Activated naive CD8-positive, alpha-beta T cell treated with anti-CD3 and anti-CD28 coated beads, Interleukin-2, amount 50 U/mL, for 24 hours (primary cell): ENCODE measurements around the gene NHLRC4.
A peak's percentile ranks its signal among the peaks of the same experiment; 100 is the strongest.

Experiments
- ATAC-seq: fragments of 150-1000 bp; cut with Tn5 transposase; one replicate; pipeline ENCODE4 v1.10.0; 2021
- DNase-seq: peaks from one replicate; pipeline ENCODE4 v3.0.0; 2021
- H3K27ac Mint-ChIP-seq: one replicate; pipeline ENCODE4 v1.8.0; 2021; ENCODE audit warnings: mild to moderate bottlenecking, mixed read lengths
- H3K27me3 Mint-ChIP-seq: one replicate; pipeline ENCODE4 v1.8.0; 2021; ENCODE audit warnings: mixed read lengths
- H3K36me3 Mint-ChIP-seq: one replicate; pipeline ENCODE4 v1.8.0; 2021; ENCODE audit warnings: low read depth, mixed read lengths
- H3K4me1 Mint-ChIP-seq: one replicate; pipeline ENCODE4 v1.8.0; 2021; ENCODE audit warnings: mixed read lengths
- H3K4me3 Mint-ChIP-seq: one replicate; pipeline ENCODE4 v1.8.0; 2021; ENCODE audit warnings: mild to moderate bottlenecking, moderate library complexity, mixed read lengths
- H3K9me3 Mint-ChIP-seq: one replicate; pipeline ENCODE4 v1.8.0; 2021; ENCODE audit warnings: mixed read lengths

NHLRC4 gene

DNA sequence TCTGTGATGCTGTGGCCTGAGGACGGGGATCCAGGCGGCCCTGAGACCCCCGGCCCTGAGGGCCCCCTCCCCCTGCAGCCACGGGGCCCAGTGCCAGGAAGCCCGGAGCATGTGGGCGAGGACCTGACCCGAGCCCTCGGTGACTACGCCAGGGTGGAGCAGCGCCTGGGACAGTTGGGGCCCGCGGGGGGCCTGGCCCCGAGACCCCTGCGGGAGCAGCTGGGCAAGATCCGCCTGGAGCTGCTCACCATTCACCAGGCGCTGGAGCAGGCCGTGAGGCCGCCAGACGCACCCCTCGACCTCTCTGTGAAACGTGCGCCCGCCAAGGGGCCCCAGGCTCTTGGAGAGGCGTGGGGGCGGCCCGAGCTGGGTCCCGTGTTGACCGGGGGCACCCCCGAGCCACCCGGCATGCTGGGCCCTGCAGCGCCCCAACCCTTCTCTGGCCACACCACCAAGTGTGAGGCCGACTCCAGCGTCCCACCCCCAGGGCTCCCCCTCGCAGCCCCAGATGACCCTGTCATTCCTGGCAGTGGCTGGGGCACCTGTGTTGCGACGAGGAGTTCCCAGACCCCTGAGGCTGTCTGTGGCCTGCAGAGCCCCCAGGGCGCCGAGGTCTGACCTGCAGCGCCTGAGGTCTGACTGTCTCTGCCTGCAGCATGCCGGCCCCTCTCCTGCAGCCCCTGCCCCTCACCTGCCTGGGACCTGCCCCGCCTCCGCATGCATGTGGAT, 2.0 kb upstream of the NHLRC4 start:
- peaks cover 10% of the 10 kb centered on the region for H3K27me3 Mint-ChIP-seq
- H3K4me3 Mint-ChIP-seq: no peak overlapping the region
- peaks cover 18% of the 10 kb centered on the region for H3K4me1 Mint-ChIP-seq
- ATAC-seq (no peak), DNase-seq (no peak)
- H3K36me3 Mint-ChIP-seq: no peaks in the 10 kb centered on the region
- no peak overlapping the region for H3K27ac Mint-ChIP-seq
- no peaks in the 10 kb centered on the region for H3K9me3 Mint-ChIP-seq

DNA sequence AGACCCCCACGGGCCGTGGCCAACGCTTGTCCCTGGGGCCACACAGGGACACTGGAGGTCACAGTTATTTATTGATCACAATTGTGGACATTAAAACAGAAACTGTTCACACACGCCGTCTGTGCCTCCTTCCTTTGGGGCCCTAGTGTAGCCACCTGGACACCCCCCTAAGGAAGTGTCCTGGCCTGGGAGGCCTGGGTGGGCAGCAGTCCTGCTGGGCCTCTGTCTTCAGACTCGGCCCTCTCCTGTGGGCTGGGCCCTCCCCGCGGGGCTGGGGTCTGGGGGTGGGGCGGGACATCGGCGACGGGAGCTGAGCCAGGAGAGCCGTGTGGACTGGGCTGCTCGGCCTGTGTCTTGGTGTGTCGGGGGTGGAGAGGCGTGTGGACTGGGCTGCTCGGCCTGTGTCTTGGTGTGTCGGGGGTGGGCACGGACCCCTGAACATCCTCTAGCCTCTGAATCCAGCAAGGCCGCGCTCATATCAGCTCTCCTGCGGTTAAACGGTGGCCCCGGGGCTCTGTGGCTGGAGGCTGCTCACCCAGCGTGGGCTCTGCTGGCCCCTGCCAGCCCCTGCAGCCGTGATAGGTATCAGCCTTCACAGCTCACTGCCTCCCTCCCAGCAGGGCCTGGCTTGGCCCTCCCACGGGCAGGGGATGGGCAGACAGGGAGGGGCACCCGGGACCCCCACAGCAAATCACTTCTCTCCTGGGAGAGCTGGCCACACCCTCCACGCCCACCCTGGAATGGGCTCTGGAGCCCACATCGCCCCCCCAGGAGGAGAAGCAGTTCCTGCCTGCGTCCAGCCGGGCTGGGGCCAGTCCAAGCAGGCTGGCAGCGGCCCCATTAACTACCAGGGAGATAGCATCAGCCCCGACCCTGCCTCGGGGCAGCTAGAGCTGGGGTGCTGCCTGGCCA, 1.1 kb upstream of the NHLRC4 start:
- no peak for DNase-seq
- no peaks in the 10 kb centered on the region for H3K9me3 Mint-ChIP-seq
- H3K36me3 Mint-ChIP-seq: no peaks in the 10 kb centered on the region
- H3K4me1 Mint-ChIP-seq: peaks cover 18% of the 10 kb centered on the region
- H3K4me3 Mint-ChIP-seq: no peak overlapping the region
- H3K27ac Mint-ChIP-seq: no peak overlapping the region
- ATAC-seq: no peak
- peaks cover 10% of the 10 kb centered on the region for H3K27me3 Mint-ChIP-seq

- Mint-ChIP-seq H3K9me3 (no peaks in the 10 kb centered on the region), H3K4me1 (peaks cover 30% of the 10 kb centered on the region), H3K27ac (peak overlapping the region; percentile 59), H3K27me3 (peaks cover 1% of the 10 kb centered on the region), H3K4me3 (no peak overlapping the region), H3K36me3 (no peaks in the 10 kb centered on the region)
- ATAC-seq: no peak
- no peak for DNase-seq
These were observed 810 bp downstream of the NHLRC4 start for GRCh38 chr16:567373-568256.

- no peaks in the 10 kb centered on the region for H3K27me3 Mint-ChIP-seq
- H3K4me3 Mint-ChIP-seq: peak overlapping the region; percentile 81
- no peaks in the 10 kb centered on the region for H3K9me3 Mint-ChIP-seq
- H3K36me3 Mint-ChIP-seq: no peaks in the 10 kb centered on the region
- ATAC-seq (no peak), DNase-seq (no peak)
- peak overlapping the region; percentile 87 for H3K27ac Mint-ChIP-seq
- H3K4me1 Mint-ChIP-seq: peaks cover 30% of the 10 kb centered on the region
These were observed 1.8 kb downstream of the NHLRC4 start for GRCh38 chr16:568401-569258.

DNA sequence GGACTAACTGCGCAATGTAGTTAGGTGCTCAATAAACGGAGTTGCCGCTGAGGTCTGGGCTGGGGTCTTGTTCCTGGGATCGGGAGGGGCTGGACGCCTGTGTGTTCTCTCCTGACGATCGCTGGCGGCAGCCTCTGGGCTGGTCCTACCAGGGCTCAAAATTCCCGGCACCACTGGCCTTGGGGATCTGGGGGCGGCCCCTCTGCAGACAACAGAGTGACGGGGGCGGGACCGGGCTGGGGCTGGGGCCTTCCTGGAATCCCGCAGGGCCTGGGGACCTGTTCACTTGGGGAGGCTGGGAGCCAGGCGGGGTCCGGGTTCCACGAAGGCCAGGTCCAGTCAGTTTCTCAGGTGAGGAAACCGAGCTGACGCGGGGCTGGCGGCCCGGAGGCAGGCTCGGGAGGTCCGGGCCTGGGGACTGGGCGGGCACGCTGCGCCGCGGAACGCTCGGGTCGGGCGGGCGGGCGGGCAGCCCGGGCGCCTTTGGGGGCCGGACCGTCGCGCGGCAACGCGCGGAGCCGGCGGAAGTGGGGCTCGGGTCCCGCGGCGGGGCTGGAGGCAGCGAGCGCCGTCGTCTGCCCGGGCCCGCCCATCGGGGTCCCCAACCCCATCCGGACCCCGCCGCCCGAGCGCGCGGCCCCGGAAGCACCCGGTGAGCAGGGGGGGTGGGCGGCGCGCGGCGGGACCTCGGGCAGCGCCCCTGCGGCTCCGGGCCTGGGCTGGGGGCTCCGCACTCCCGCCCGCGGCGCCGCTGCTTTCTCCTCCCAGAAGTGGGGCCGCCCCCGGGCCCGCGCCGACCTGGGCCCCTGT, 2.8 kb downstream of the NHLRC4 start, which contains the start of gene PIGQ:
PIGQ (plus strand) TSS at position 524 of the 810 bp plus-strand sequence. CDS start 4,107 bp downstream, outside the sequence.
- ATAC-seq: peak; percentile 84
- Mint-ChIP-seq H3K4me1 (peaks cover 30% of the 10 kb centered on the region), H3K9me3 (no peaks in the 10 kb centered on the region), H3K27me3 (no peaks in the 10 kb centered on the region), H3K27ac (peak within 1 kb of the TSS; percentile 87), H3K36me3 (no peaks in the 10 kb centered on the region), H3K4me3 (peak within 1 kb of the TSS; percentile 85)
- DNase-seq: peak; percentile 74

- ATAC-seq (no peak), DNase-seq (no peak)
- Mint-ChIP-seq H3K9me3 (no peaks in the 10 kb centered on the region), H3K27ac (no peak overlapping the region), H3K4me1 (peaks cover 19% of the 10 kb centered on the region), H3K27me3 (no peaks in the 10 kb centered on the region), H3K4me3 (no peak overlapping the region), H3K36me3 (no peaks in the 10 kb centered on the region)
These were observed 6.3 kb downstream of the NHLRC4 start for GRCh38 chr16:572865-573650.

DNA sequence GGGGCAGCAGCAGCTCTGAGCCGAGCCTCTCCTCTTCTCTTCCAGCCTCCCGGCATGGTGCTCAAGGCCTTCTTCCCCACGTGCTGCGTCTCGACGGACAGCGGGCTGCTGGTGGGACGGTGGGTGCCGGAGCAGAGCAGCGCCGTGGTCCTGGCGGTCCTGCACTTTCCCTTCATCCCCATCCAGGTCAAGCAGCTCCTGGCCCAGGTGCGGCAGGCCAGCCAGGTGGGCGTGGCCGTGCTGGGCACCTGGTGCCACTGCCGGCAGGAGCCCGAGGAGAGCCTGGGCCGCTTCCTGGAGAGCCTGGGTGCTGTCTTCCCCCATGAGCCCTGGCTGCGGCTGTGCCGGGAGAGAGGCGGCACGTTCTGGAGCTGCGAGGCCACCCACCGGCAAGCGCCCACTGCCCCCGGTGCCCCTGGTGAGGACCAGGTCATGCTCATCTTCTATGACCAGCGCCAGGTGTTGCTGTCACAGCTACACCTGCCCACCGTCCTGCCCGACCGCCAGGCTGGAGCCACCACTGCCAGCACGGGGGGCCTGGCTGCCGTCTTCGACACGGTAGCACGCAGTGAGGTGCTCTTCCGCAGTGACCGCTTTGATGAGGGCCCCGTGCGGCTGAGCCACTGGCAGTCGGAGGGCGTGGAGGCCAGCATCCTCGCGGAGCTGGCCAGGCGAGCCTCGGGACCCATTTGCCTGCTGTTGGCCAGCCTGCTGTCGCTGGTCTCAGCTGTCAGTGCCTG, 7.4 kb downstream of the NHLRC4 start:
- H3K27me3 Mint-ChIP-seq: no peaks in the 10 kb centered on the region
- no peak overlapping the region for H3K4me3 Mint-ChIP-seq
- DNase-seq (no peak), ATAC-seq (no peak)
- no peaks in the 10 kb centered on the region for H3K9me3 Mint-ChIP-seq
- H3K36me3 Mint-ChIP-seq: no peaks in the 10 kb centered on the region
- H3K4me1 Mint-ChIP-seq: peaks cover 16% of the 10 kb centered on the region
- no peak overlapping the region for H3K27ac Mint-ChIP-seq

- no peak overlapping the region for H3K4me3 Mint-ChIP-seq
- no peak overlapping the region for H3K27ac Mint-ChIP-seq
- H3K4me1 Mint-ChIP-seq: peaks cover 14% of the 10 kb centered on the region
- no peaks in the 10 kb centered on the region for H3K27me3 Mint-ChIP-seq
- ATAC-seq (no peak), DNase-seq (no peak)
- H3K36me3 Mint-ChIP-seq: no peaks in the 10 kb centered on the region
- no peaks in the 10 kb centered on the region for H3K9me3 Mint-ChIP-seq
These were observed 8.8 kb downstream of the NHLRC4 start for GRCh38 chr16:575354-576196.

- Mint-ChIP-seq H3K4me1 (peaks cover 8% of the 10 kb centered on the region), H3K36me3 (no peaks in the 10 kb centered on the region), H3K9me3 (no peaks in the 10 kb centered on the region), H3K4me3 (no peak overlapping the region), H3K27ac (no peak overlapping the region), H3K27me3 (no peaks in the 10 kb centered on the region)
- DNase-seq (no peak), ATAC-seq (no peak)
These were observed 9.5 kb downstream of the NHLRC4 start for GRCh38 chr16:576197-576822.

GRCh38 chr16:576823-577201, 10.0 kb downstream of the NHLRC4 start:
- Mint-ChIP-seq H3K4me1 (peaks cover 3% of the 10 kb centered on the region), H3K27ac (no peak overlapping the region), H3K27me3 (no peaks in the 10 kb centered on the region), H3K36me3 (no peaks in the 10 kb centered on the region), H3K9me3 (no peaks in the 10 kb centered on the region), H3K4me3 (no peak overlapping the region)
- DNase-seq (no peak), ATAC-seq (no peak)

DNA sequence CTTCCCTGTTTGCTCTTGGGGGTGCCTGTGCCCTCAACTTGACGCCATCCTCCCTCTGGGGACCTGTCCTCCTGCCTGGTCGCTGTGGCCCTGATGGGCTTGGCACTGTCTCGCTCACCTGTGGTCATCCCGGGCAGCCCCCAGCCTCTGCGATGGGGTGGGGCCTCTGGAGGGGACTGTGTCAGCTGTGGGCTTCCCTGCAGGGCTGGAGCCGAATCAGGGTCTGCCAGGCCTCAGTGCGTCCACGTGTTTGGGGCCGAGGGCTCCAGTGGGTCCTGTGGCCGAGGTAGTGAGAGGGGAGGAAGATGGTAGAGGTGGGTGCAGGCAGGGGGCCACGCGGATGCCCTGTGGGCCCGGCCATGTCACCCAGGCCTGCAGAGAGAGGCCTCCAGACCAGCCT, 11.0 kb downstream of the NHLRC4 start:
- Mint-ChIP-seq H3K27me3 (no peaks in the 10 kb centered on the region), H3K9me3 (no peaks in the 10 kb centered on the region), H3K27ac (no peak overlapping the region), H3K4me1 (peaks cover 1% of the 10 kb centered on the region), H3K36me3 (no peaks in the 10 kb centered on the region), H3K4me3 (no peak overlapping the region)
- DNase-seq (no peak), ATAC-seq (no peak)
